Neural progenitor cell (in vitro differentiated cells): ENCODE results near the gene IL22RA2. TPM values are rescaled to one million over a fixed set of nuclear protein-coding genes. Genes with fewer than 3 reads are reported as not detected.

Experiments used
- DNase-seq: peaks from one replicate; pipeline ENCODE4 v3.0.0-alpha.2; 2016; ENCODE audit warnings: low spot score
- H2AFZ ChIP-seq: fragments of 200-600 bp; sonication (generic); replicated peaks from 2 replicates; pipeline ENCODE4 v1.6.1; 2016; ENCODE audit warnings: antibody characterized with exemption
- H3F3A ChIP-seq: fragments of 200-600 bp; sonication (generic); 2 replicates; pipeline ENCODE4 v1.6.1; 2016; ENCODE audit warnings: antibody characterized with exemption, low read depth
- H3K27ac ChIP-seq: fragments of 200-600 bp; sonication (generic); 2 replicates; pipeline ENCODE4 v1.5.1; 2016; ENCODE audit warnings: mild to moderate bottlenecking
- H3K27me3 ChIP-seq: fragments of 200-600 bp; sonication (generic); 2 replicates; pipeline ENCODE4 v1.6.1; 2016; ENCODE audit warnings: mild to moderate bottlenecking, moderate library complexity
- H3K36me3 ChIP-seq: fragments of 200-600 bp; sonication (generic); 2 replicates; pipeline ENCODE4 v1.5.1; 2016
- H3K4me1 ChIP-seq: fragments of 200-600 bp; sonication (generic); 2 replicates; pipeline ENCODE4 v1.6.1; 2016; ENCODE audit warnings: mixed run types
- H3K4me2 ChIP-seq: fragments of 200-600 bp; sonication (generic); 2 replicates; pipeline ENCODE4 v1.6.1; 2016
- H3K4me3 ChIP-seq: fragments of 200-600 bp; sonication (generic); 2 replicates; pipeline ENCODE4 v1.5.1; 2016
- H3K79me2 ChIP-seq: fragments of 200-600 bp; sonication (generic); 2 replicates; pipeline ENCODE4 v1.6.1; 2016; ENCODE audit warnings: low read depth
- H3K9ac ChIP-seq: fragments of 200-600 bp; sonication (generic); 2 replicates; pipeline ENCODE4 v1.6.1; 2016
- H3K9me3 ChIP-seq: fragments of 200-600 bp; sonication (generic); 2 replicates; pipeline ENCODE4 v1.5.1; 2016; ENCODE audit warnings: low read depth
- H4K20me1 ChIP-seq: fragments of 200-600 bp; sonication (generic); 2 replicates; pipeline ENCODE4 v1.6.1; 2016; ENCODE audit warnings: low read depth
- H3K27ac Mint-ChIP-seq: 3 replicates; pipeline ENCODE4 v1.8.0; 2021; ENCODE audit warnings: mixed read lengths
- H3K27me3 Mint-ChIP-seq: 2 replicates; pipeline ENCODE4 v1.8.0; 2022; ENCODE audit warnings: low read depth, mild to moderate bottlenecking, inconsistent platforms, moderate library complexity, mixed read lengths; ENCODE audit not compliant: insufficient read depth
- H3K36me3 Mint-ChIP-seq: 3 replicates; pipeline ENCODE4 v1.8.0; 2021; ENCODE audit warnings: mixed read lengths
- H3K4me1 Mint-ChIP-seq: 3 replicates; pipeline ENCODE4 v1.8.0; 2021; ENCODE audit warnings: mixed read lengths
- H3K4me3 Mint-ChIP-seq: 3 replicates; pipeline ENCODE4 v1.8.0; 2021; ENCODE audit warnings: mild to moderate bottlenecking, moderate library complexity, mixed read lengths
- H3K9me3 Mint-ChIP-seq: 3 replicates; pipeline ENCODE4 v1.8.0; 2020; ENCODE audit warnings: mixed read lengths
- CTCF ChIP-seq: fragments of 200-600 bp; sonication (generic); IDR thresholded peaks from 2 replicates; pipeline ENCODE4 v1.5.1; 2017; ENCODE audit warnings: antibody characterized with exemption, mild to moderate bottlenecking
- EZH2 ChIP-seq: fragments of 200-600 bp; sonication (generic); IDR thresholded peaks from 2 replicates; pipeline ENCODE4 v1.6.1; 2017; ENCODE audit warnings: antibody characterized with exemption, mild to moderate bottlenecking, moderate library complexity
- EZH2phosphoT487 ChIP-seq: fragments of 200-600 bp; sonication (generic); IDR thresholded peaks from 2 replicates; pipeline ENCODE4 v1.6.1; 2017; ENCODE audit warnings: antibody characterized with exemption
- total RNA-seq: library from RNA; depleted of rRNA; stranded (reverse); fragments of >200 nt; gene quantifications from 2 replicates; pipeline ENCODE4 v1.2.3, GENCODE V29; 2015; ENCODE audit warnings: low replicate concordance

Gene IL22RA2
- total RNA-seq, 1 donor from 2014 or later, result not detected

GRCh38 chr6:137167702-137168377 lies 5.6 kb downstream of the IL22RA2 start:
- Mint-ChIP-seq H3K36me3 (peaks cover 3% of the 10 kb centered on the region), H3K4me1 (peaks cover 2% of the 10 kb centered on the region), H3K9me3 (peaks cover 35% of the 10 kb centered on the region), H3K27ac (no peak overlapping the region), H3K4me3 (no peak overlapping the region), H3K27me3 (peaks cover 6% of the 10 kb centered on the region)
- H3K9ac ChIP-seq, result no peak overlapping the region
- H3F3A ChIP-seq, result no peaks in the 10 kb centered on the region
- no peaks in the 10 kb centered on the region for H3K79me2 ChIP-seq
- no peaks in the 10 kb centered on the region for H3K9me3 ChIP-seq
- H3K27ac ChIP-seq, result no peak overlapping the region
- no peaks in the 10 kb centered on the region for H3K4me1 ChIP-seq
- no peaks in the 10 kb centered on the region for H3K27me3 ChIP-seq
- H3K36me3 ChIP-seq, result no peaks in the 10 kb centered on the region
- no peaks in the 10 kb centered on the region for H4K20me1 ChIP-seq
- no peak overlapping the region for H3K4me3 ChIP-seq
- TF ChIP-seq EZH2 (no peak), CTCF (no peak), EZH2phosphoT487 (no peak)
- no peak overlapping the region for H2AFZ ChIP-seq
- no peak overlapping the region for H3K4me2 ChIP-seq
- no peak for DNase-seq

- Histone ChIP-seq H2AFZ (no peak overlapping the region), H3F3A (no peaks in the 10 kb centered on the region), H3K4me2 (no peak overlapping the region), H3K9ac (no peak overlapping the region), H4K20me1 (no peaks in the 10 kb centered on the region), H3K9me3 (no peaks in the 10 kb centered on the region), H3K4me3 (no peak overlapping the region), H3K27ac (no peak overlapping the region), H3K36me3 (no peaks in the 10 kb centered on the region), H3K79me2 (no peaks in the 10 kb centered on the region), H3K4me1 (no peaks in the 10 kb centered on the region), H3K27me3 (no peaks in the 10 kb centered on the region)
- H3K9me3 Mint-ChIP-seq, result peaks cover 39% of the 10 kb centered on the region
- no peak overlapping the region for H3K4me3 Mint-ChIP-seq
- H3K27me3 Mint-ChIP-seq, result peaks cover 6% of the 10 kb centered on the region
- TF ChIP-seq EZH2phosphoT487 (no peak), CTCF (no peak), EZH2 (no peak)
- peaks cover 3% of the 10 kb centered on the region for H3K36me3 Mint-ChIP-seq
- H3K27ac Mint-ChIP-seq, result no peak overlapping the region
- H3K4me1 Mint-ChIP-seq, result no peaks in the 10 kb centered on the region
- no peak for DNase-seq
Measured at GRCh38 chr6:137166247-137167098, 7.0 kb downstream of the IL22RA2 start.

- no peak overlapping the region for H3K4me2 ChIP-seq
- no peaks in the 10 kb centered on the region for H3K9me3 ChIP-seq
- no peaks in the 10 kb centered on the region for H3F3A ChIP-seq
- no peak overlapping the region for H3K27ac Mint-ChIP-seq
- peaks cover 39% of the 10 kb centered on the region for H3K9me3 Mint-ChIP-seq
- H3K36me3 ChIP-seq, result no peaks in the 10 kb centered on the region
- H3K36me3 Mint-ChIP-seq, result peaks cover 3% of the 10 kb centered on the region
- peaks cover 6% of the 10 kb centered on the region for H3K27me3 Mint-ChIP-seq
- H3K4me3 ChIP-seq, result no peak overlapping the region
- no peaks in the 10 kb centered on the region for H4K20me1 ChIP-seq
- H3K4me1 ChIP-seq, result no peaks in the 10 kb centered on the region
- no peaks in the 10 kb centered on the region for H3K4me1 Mint-ChIP-seq
- H3K27me3 ChIP-seq, result no peaks in the 10 kb centered on the region
- no peaks in the 10 kb centered on the region for H3K79me2 ChIP-seq
- no peak overlapping the region for H3K9ac ChIP-seq
- no peak for DNase-seq
- no peak overlapping the region for H3K4me3 Mint-ChIP-seq
- no peak for TF ChIP-seq EZH2phosphoT487
- no peak for TF ChIP-seq EZH2
- no peak for TF ChIP-seq CTCF
- no peak overlapping the region for H3K27ac ChIP-seq
- H2AFZ ChIP-seq, result no peak overlapping the region
Measured at GRCh38 chr6:137165375-137166246, 7.8 kb downstream of the IL22RA2 start.
